ENCODE results near the gene C20orf204.

Gene C20orf204

GRCh38 chr20:64056889-64057627 is 21.1 kb downstream of the C20orf204 start:
- no peak for DNase-seq

GRCh38 chr20:64057628-64058498 is 21.9 kb downstream of the C20orf204 start:
- DNase-seq = peak; percentile 91

GRCh38 chr20:64058536-64058935 is 22.6 kb downstream of the C20orf204 start:
- no peak for DNase-seq

GRCh38 chr20:64062276-64062595 is 26.3 kb downstream of the C20orf204 start:
- no peak for DNase-seq

GRCh38 chr20:64062596-64063388 is 26.8 kb downstream of the C20orf204 start, which contains the start of gene TCEA2:
Gene TCEA2 (plus strand): TSS chr20:64063198. CDS start chr20:64063313, 115 bp downstream.
- peak; percentile 98 for DNase-seq

- DNase-seq = peak; percentile 71
Observed at GRCh38 chr20:64063389-64064144, 27.6 kb downstream of the C20orf204 start.

- DNase-seq = no peak
Observed at GRCh38 chr20:64064145-64064698, 28.2 kb downstream of the C20orf204 start.

- no peak for DNase-seq
Observed at GRCh38 chr20:64065062-64065973, 29.3 kb downstream of the C20orf204 start.

GRCh38 chr20:64065974-64066343 is 30.0 kb downstream of the C20orf204 start:
- peak; percentile 75 for DNase-seq

- no peak for DNase-seq
Observed at GRCh38 chr20:64067005-64067632, 31.1 kb downstream of the C20orf204 start.

GRCh38 chr20:64067733-64068307 is 31.8 kb downstream of the C20orf204 start:
- no peak for DNase-seq

- DNase-seq = no peak
Observed at GRCh38 chr20:64068386-64069208, 32.6 kb downstream of the C20orf204 start.

GRCh38 chr20:64069209-64069613 is 33.2 kb downstream of the C20orf204 start:
- no peak for DNase-seq

- DNase-seq = no peak
Observed at GRCh38 chr20:64069614-64070243, 33.7 kb downstream of the C20orf204 start.

GRCh38 chr20:64070244-64070993 is 34.4 kb downstream of the C20orf204 start:
- DNase-seq = no peak

- no peak for DNase-seq
Observed at GRCh38 chr20:64071341-64072332, 35.7 kb downstream of the C20orf204 start.
